Endodermal cell (in vitro differentiated cells): Measurements from ENCODE around the gene SCFD2. TPM values are rescaled to one million over a fixed set of nuclear protein-coding genes. Genes with fewer than 3 reads are reported as not detected.

Experiments used
- DNase-seq: peaks from one replicate; pipeline ENCODE4 v3.0.0-alpha.2; 2017
- H3K27ac ChIP-seq: 2 replicates; pipeline ENCODE4 v1.5.1; 2013; ENCODE audit warnings: mild to moderate bottlenecking, low read depth, low read length, moderate library complexity
- H3K27me3 ChIP-seq: 2 replicates; pipeline ENCODE4 v1.6.1; 2013; ENCODE audit warnings: mild to moderate bottlenecking, low read length, moderate library complexity; ENCODE audit not compliant: insufficient read depth, control insufficient read depth, poor library complexity, severe bottlenecking
- H3K36me3 ChIP-seq: 2 replicates; pipeline ENCODE4 v1.7.0; 2013; ENCODE audit warnings: mild to moderate bottlenecking, low read length, moderate library complexity; ENCODE audit not compliant: control insufficient read depth, insufficient read depth
- H3K4me1 ChIP-seq: one replicate; pipeline ENCODE4 v1.7.0; 2013; ENCODE audit warnings: low read length; ENCODE audit not compliant: control insufficient read depth, insufficient read depth
- H3K4me3 ChIP-seq: 2 replicates; pipeline ENCODE4 v1.5.1; 2013; ENCODE audit warnings: mild to moderate bottlenecking, low read length, moderate library complexity
- H3K9ac ChIP-seq: 2 replicates; pipeline ENCODE4 v1.6.1; 2013; ENCODE audit warnings: mild to moderate bottlenecking, low read length, moderate library complexity; ENCODE audit not compliant: poor library complexity, severe bottlenecking; ENCODE audit errors: extremely low read depth
- H3K9me3 ChIP-seq: 2 replicates; pipeline ENCODE4 v1.6.1; 2013; ENCODE audit warnings: mild to moderate bottlenecking, low read length, moderate library complexity; ENCODE audit not compliant: control insufficient read depth
- H3K27ac Mint-ChIP-seq: 2 replicates; pipeline ENCODE4 v1.8.0; 2020; ENCODE audit warnings: mixed read lengths
- H3K27me3 Mint-ChIP-seq: 2 replicates; pipeline ENCODE4 v1.8.0; 2021; ENCODE audit warnings: mild to moderate bottlenecking, mixed read lengths; ENCODE audit not compliant: insufficient read depth
- H3K36me3 Mint-ChIP-seq: 2 replicates; pipeline ENCODE4 v1.8.0; 2020; ENCODE audit warnings: low read depth, mixed read lengths
- H3K4me1 Mint-ChIP-seq: 2 replicates; pipeline ENCODE4 v1.8.0; 2020; ENCODE audit warnings: mixed read lengths
- H3K4me3 Mint-ChIP-seq: 2 replicates; pipeline ENCODE4 v1.8.0; 2020; ENCODE audit warnings: mild to moderate bottlenecking, moderate library complexity, mixed read lengths
- H3K9me3 Mint-ChIP-seq: 2 replicates; pipeline ENCODE4 v1.8.0; 2020; ENCODE audit warnings: mild to moderate bottlenecking, mixed read lengths
- CTCF ChIP-seq: fragments of 200-600 bp; sonication (generic); conservative IDR thresholded peaks from 2 replicates; pipeline ENCODE4 v1.5.0; 2021; ENCODE audit warnings: antibody characterized with exemption, mild to moderate bottlenecking
- WGBS, 2 experiments: methylation state at CpG; one replicate each; pipeline versions ENCODE4 v1.1.5 to v1.1.7; 2013; ENCODE audit warnings: missing lambda C conversion rate in 2 of 2, mixed read lengths in 1 of 2; ENCODE audit not compliant: insufficient coverage in 1 of 2, insufficient read length in 1 of 2; 5-methylcytosine and 5-hydroxymethylcytosine counted together
- total RNA-seq, 2 donors: library from RNA; stranded (reverse); fragmentation: NEBNext Ultra II Directional in 1 of 2; extraction: Animal tissue kit (Norgen Biotek cat#: 25700) in 1 of 2; gene quantifications; 2 replicates in 1 of 2; 3 replicates in 1 of 2; pipeline ENCODE4 v1.2.1, GENCODE V29; 2021

The SCFD2 gene
- total RNA-seq, 2 donors from 2014 or later: 5.7 to 6.5 TPM

- Histone ChIP-seq H3K9ac (no peak overlapping the region), H3K36me3 (no peaks in the 10 kb centered on the region), H3K27me3 (no peaks in the 10 kb centered on the region), H3K4me1 (no peaks in the 10 kb centered on the region), H3K27ac (no peak overlapping the region), H3K4me3 (no peak overlapping the region), H3K9me3 (peaks cover 6% of the 10 kb centered on the region)
- no peak for TF ChIP-seq CTCF
- H3K4me3 Mint-ChIP-seq: no peak overlapping the region
- no peaks in the 10 kb centered on the region for H3K27me3 Mint-ChIP-seq
- H3K27ac Mint-ChIP-seq: no peak overlapping the region
- 83 to 90% methylated on average over 1 to 2 of the region's 2 CpGs for WGBS, 2 experiments
- no peaks in the 10 kb centered on the region for H3K36me3 Mint-ChIP-seq
- no peak for DNase-seq
- H3K9me3 Mint-ChIP-seq: peaks cover 15% of the 10 kb centered on the region
- H3K4me1 Mint-ChIP-seq: no peaks in the 10 kb centered on the region
Observed at GRCh38 chr4:53136954-53137353, 228.9 kb downstream of the SCFD2 start.

- H3K9ac ChIP-seq: no peak overlapping the region
- no peaks in the 10 kb centered on the region for H3K4me1 Mint-ChIP-seq
- no peaks in the 10 kb centered on the region for H3K9me3 ChIP-seq
- WGBS, 2 experiments: 80 to 85% methylated on average over 1 to 4 of the region's 4 CpGs
- H3K36me3 ChIP-seq: no peaks in the 10 kb centered on the region
- no peak overlapping the region for H3K4me3 Mint-ChIP-seq
- no peak overlapping the region for H3K27ac ChIP-seq
- H3K27me3 Mint-ChIP-seq: no peaks in the 10 kb centered on the region
- TF ChIP-seq CTCF: no peak
- no peak overlapping the region for H3K27ac Mint-ChIP-seq
- H3K4me1 ChIP-seq: no peaks in the 10 kb centered on the region
- H3K36me3 Mint-ChIP-seq: no peaks in the 10 kb centered on the region
- no peak for DNase-seq
- no peaks in the 10 kb centered on the region for H3K9me3 Mint-ChIP-seq
- H3K27me3 ChIP-seq: no peaks in the 10 kb centered on the region
- no peak overlapping the region for H3K4me3 ChIP-seq
Observed at GRCh38 chr4:53132132-53132891, 233.5 kb downstream of the SCFD2 start.

DNA sequence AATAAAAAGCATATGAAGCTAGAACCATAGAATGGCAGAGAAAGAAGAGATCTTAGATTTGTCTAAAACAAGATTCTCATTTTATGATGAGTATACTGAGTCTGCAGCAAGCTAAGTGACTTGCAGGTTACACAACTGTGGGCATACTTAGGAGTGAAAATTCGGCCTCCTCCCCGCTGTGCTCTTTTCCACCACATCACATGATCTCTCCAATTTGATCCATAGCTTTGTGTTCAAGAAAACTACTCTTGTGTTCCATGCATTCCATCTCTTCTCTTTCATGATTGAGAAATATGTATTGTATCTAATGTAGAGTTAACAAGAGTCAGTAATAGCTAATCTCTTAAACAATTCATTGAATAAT is 234.3 kb downstream of the SCFD2 start:
- no peaks in the 10 kb centered on the region for H3K27me3 ChIP-seq
- H3K4me1 Mint-ChIP-seq: no peaks in the 10 kb centered on the region
- H3K9ac ChIP-seq: no peak overlapping the region
- WGBS, 2 experiments: 80 to 98% methylated on average over 1 to 2 of the region's 2 CpGs
- H3K36me3 ChIP-seq: no peaks in the 10 kb centered on the region
- DNase-seq: no peak
- no peaks in the 10 kb centered on the region for H3K4me1 ChIP-seq
- no peaks in the 10 kb centered on the region for H3K9me3 Mint-ChIP-seq
- H3K27ac Mint-ChIP-seq: no peak overlapping the region
- H3K4me3 Mint-ChIP-seq: no peak overlapping the region
- no peak for TF ChIP-seq CTCF
- no peaks in the 10 kb centered on the region for H3K27me3 Mint-ChIP-seq
- H3K36me3 Mint-ChIP-seq: no peaks in the 10 kb centered on the region
- no peak overlapping the region for H3K4me3 ChIP-seq
- no peaks in the 10 kb centered on the region for H3K9me3 ChIP-seq
- H3K27ac ChIP-seq: no peak overlapping the region
